ENCODE measurements around the gene FOS.
"Not testable (repeated sequence)": the region's sequence is repeated elsewhere in the genome, so short reads cannot be mapped to it uniquely, and the experiment has no call there.

The FOS gene

GRCh38 chr14:75279153-75279762 lies 630 bp downstream of the FOS start:
- 0 to 1% methylated on average over 25 to 28 of the region's 38 CpGs for WGBS, 2 experiments (ENCODE audit: insufficient coverage in 2 of 2)

GRCh38 chr14:75279763-75280290 lies 1.2 kb downstream of the FOS start:
- WGBS, 2 experiments (ENCODE audit: insufficient coverage in 2 of 2), result 5% methylated on average over 19 to 25 of the region's 26 CpGs
- Histone ChIP-seq H3K4me1 (ENCODE audit: control insufficient read depth, insufficient read depth, low read length, poor library complexity, severe bottlenecking) (peaks cover 21% of the 10 kb centered on the region), H3K9me3 (ENCODE audit: control insufficient read depth, low read length) (no peaks in the 10 kb centered on the region), H3K4me3 (ENCODE audit: extremely low read depth, insufficient read depth, low read length, poor library complexity, severe bottlenecking) (peak overlapping the region; percentile 92), H3K36me3 (ENCODE audit: control insufficient read depth, insufficient read depth, low read length) (peaks cover 24% of the 10 kb centered on the region), H3K27ac (ENCODE audit: low read depth, low read length, severe bottlenecking) (peak overlapping the region; percentile 100)

More at GRCh38 chr14:75279153-75279762, 630 bp downstream of the FOS start:
- Histone ChIP-seq H3K4me1 (ENCODE audit: control insufficient read depth, insufficient read depth, low read length, poor library complexity, severe bottlenecking) (peaks cover 21% of the 10 kb centered on the region), H3K27ac (ENCODE audit: low read depth, low read length, severe bottlenecking) (peak overlapping the region; percentile 100), H3K36me3 (ENCODE audit: control insufficient read depth, insufficient read depth, low read length) (peaks cover 24% of the 10 kb centered on the region), H3K9me3 (ENCODE audit: control insufficient read depth, low read length) (no peaks in the 10 kb centered on the region), H3K4me3 (ENCODE audit: extremely low read depth, insufficient read depth, low read length, poor library complexity, severe bottlenecking) (peak overlapping the region; percentile 92)

- WGBS, 2 experiments (ENCODE audit: insufficient coverage in 2 of 2), result 38 to 42% methylated on average over 5 to 6 of the region's 7 CpGs
- H3K4me1 ChIP-seq (ENCODE audit: control insufficient read depth, insufficient read depth, low read length, poor library complexity, severe bottlenecking), result peaks cover 21% of the 10 kb centered on the region
- H3K9me3 ChIP-seq (ENCODE audit: control insufficient read depth, low read length), result no peaks in the 10 kb centered on the region
- peak overlapping the region; percentile 29 for H3K27ac ChIP-seq (ENCODE audit: low read depth, low read length, severe bottlenecking)
- peak overlapping the region; percentile 92 for H3K4me3 ChIP-seq (ENCODE audit: extremely low read depth, insufficient read depth, low read length, poor library complexity, severe bottlenecking)
- H3K36me3 ChIP-seq (ENCODE audit: control insufficient read depth, insufficient read depth, low read length), result peaks cover 24% of the 10 kb centered on the region
Observed at GRCh38 chr14:75280291-75280830, 1.7 kb downstream of the FOS start.

- peaks cover 24% of the 10 kb centered on the region for H3K36me3 ChIP-seq (ENCODE audit: control insufficient read depth, insufficient read depth, low read length)
- peaks cover 21% of the 10 kb centered on the region for H3K4me1 ChIP-seq (ENCODE audit: control insufficient read depth, insufficient read depth, low read length, poor library complexity, severe bottlenecking)
- 88% methylated on average over 10 to 17 of the region's 17 CpGs for WGBS, 2 experiments (ENCODE audit: insufficient coverage in 2 of 2)
- H3K4me3 ChIP-seq (ENCODE audit: extremely low read depth, insufficient read depth, low read length, poor library complexity, severe bottlenecking), result peak overlapping the region; percentile 92
- no peak overlapping the region for H3K27ac ChIP-seq (ENCODE audit: low read depth, low read length, severe bottlenecking)
- H3K9me3 ChIP-seq (ENCODE audit: control insufficient read depth, low read length), result no peaks in the 10 kb centered on the region
Observed at GRCh38 chr14:75280831-75281653, 2.4 kb downstream of the FOS start.

- WGBS, 2 experiments (ENCODE audit: insufficient coverage in 2 of 2), result no CpG with 5 or more reads among the region's 1 CpG
- Histone ChIP-seq H3K36me3 (ENCODE audit: control insufficient read depth, insufficient read depth, low read length) (peaks cover 24% of the 10 kb centered on the region), H3K9me3 (ENCODE audit: control insufficient read depth, low read length) (no peaks in the 10 kb centered on the region), H3K4me3 (ENCODE audit: extremely low read depth, insufficient read depth, low read length, poor library complexity, severe bottlenecking) (no peak overlapping the region), H3K27ac (ENCODE audit: low read depth, low read length, severe bottlenecking) (no peak overlapping the region), H3K4me1 (ENCODE audit: control insufficient read depth, insufficient read depth, low read length, poor library complexity, severe bottlenecking) (peaks cover 15% of the 10 kb centered on the region)
Observed at GRCh38 chr14:75281654-75282019, 3.0 kb downstream of the FOS start.

GRCh38 chr14:75282170-75282554 lies 3.5 kb downstream of the FOS start:
- 100% methylated on average over 1 of the region's 4 CpGs for WGBS, 2 experiments (ENCODE audit: insufficient coverage in 2 of 2)
- H3K4me3 ChIP-seq (ENCODE audit: extremely low read depth, insufficient read depth, low read length, poor library complexity, severe bottlenecking), result no peak overlapping the region
- H3K4me1 ChIP-seq (ENCODE audit: control insufficient read depth, insufficient read depth, low read length, poor library complexity, severe bottlenecking), result peaks cover 15% of the 10 kb centered on the region
- no peak overlapping the region for H3K27ac ChIP-seq (ENCODE audit: low read depth, low read length, severe bottlenecking)
- H3K9me3 ChIP-seq (ENCODE audit: control insufficient read depth, low read length), result no peaks in the 10 kb centered on the region
- peaks cover 24% of the 10 kb centered on the region for H3K36me3 ChIP-seq (ENCODE audit: control insufficient read depth, insufficient read depth, low read length)

- WGBS, 2 experiments (ENCODE audit: insufficient coverage in 2 of 2), result 83 to 98% methylated on average over 9 to 13 of the region's 18 CpGs
- H3K4me3 ChIP-seq (ENCODE audit: extremely low read depth, insufficient read depth, low read length, poor library complexity, severe bottlenecking); H3K27ac ChIP-seq (ENCODE audit: low read depth, low read length, severe bottlenecking); H3K9me3 ChIP-seq (ENCODE audit: control insufficient read depth, low read length): not testable (repeated sequence)
- peaks cover 13% of the 10 kb centered on the region for H3K4me1 ChIP-seq (ENCODE audit: control insufficient read depth, insufficient read depth, low read length, poor library complexity, severe bottlenecking)
- peaks cover 24% of the 10 kb centered on the region for H3K36me3 ChIP-seq (ENCODE audit: control insufficient read depth, insufficient read depth, low read length)
Observed at GRCh38 chr14:75282555-75283161, 4.0 kb downstream of the FOS start.

GRCh38 chr14:75283162-75283832 lies 4.7 kb downstream of the FOS start:
- no peak overlapping the region for H3K4me3 ChIP-seq (ENCODE audit: extremely low read depth, insufficient read depth, low read length, poor library complexity, severe bottlenecking)
- 73 to 80% methylated on average over 5 to 10 of the region's 13 CpGs for WGBS, 2 experiments (ENCODE audit: insufficient coverage in 2 of 2)
- H3K27ac ChIP-seq (ENCODE audit: low read depth, low read length, severe bottlenecking), result no peak overlapping the region
- H3K36me3 ChIP-seq (ENCODE audit: control insufficient read depth, insufficient read depth, low read length), result peaks cover 24% of the 10 kb centered on the region
- H3K9me3 ChIP-seq (ENCODE audit: control insufficient read depth, low read length), result no peaks in the 10 kb centered on the region
- H3K4me1 ChIP-seq (ENCODE audit: control insufficient read depth, insufficient read depth, low read length, poor library complexity, severe bottlenecking), result peaks cover 12% of the 10 kb centered on the region

GRCh38 chr14:75283833-75284563 lies 5.4 kb downstream of the FOS start:
- 92 to 100% methylated on average over 5 of the region's 5 CpGs for WGBS, 2 experiments (ENCODE audit: insufficient coverage in 2 of 2)
- H3K27ac ChIP-seq (ENCODE audit: low read depth, low read length, severe bottlenecking), result no peak overlapping the region
- H3K4me3 ChIP-seq (ENCODE audit: extremely low read depth, insufficient read depth, low read length, poor library complexity, severe bottlenecking), result no peak overlapping the region
- H3K9me3 ChIP-seq (ENCODE audit: control insufficient read depth, low read length), result no peaks in the 10 kb centered on the region
- H3K36me3 ChIP-seq (ENCODE audit: control insufficient read depth, insufficient read depth, low read length), result peaks cover 24% of the 10 kb centered on the region
- peaks cover 12% of the 10 kb centered on the region for H3K4me1 ChIP-seq (ENCODE audit: control insufficient read depth, insufficient read depth, low read length, poor library complexity, severe bottlenecking)

GRCh38 chr14:75285331-75285730 lies 6.7 kb downstream of the FOS start:
- Histone ChIP-seq H3K4me3 (ENCODE audit: extremely low read depth, insufficient read depth, low read length, poor library complexity, severe bottlenecking) (no peak overlapping the region), H3K36me3 (ENCODE audit: control insufficient read depth, insufficient read depth, low read length) (peaks cover 18% of the 10 kb centered on the region), H3K4me1 (ENCODE audit: control insufficient read depth, insufficient read depth, low read length, poor library complexity, severe bottlenecking) (peaks cover 8% of the 10 kb centered on the region), H3K9me3 (ENCODE audit: control insufficient read depth, low read length) (no peaks in the 10 kb centered on the region), H3K27ac (ENCODE audit: low read depth, low read length, severe bottlenecking) (no peak overlapping the region)
